ENCODE measurements around the gene FBXW8.

FBXW8 gene

GRCh38 chr12:117020536-117021220 lies 109.9 kb downstream of the FBXW8 start:
- no peak for DNase-seq (ENCODE audit: low read depth in 2 of 2)

DNA sequence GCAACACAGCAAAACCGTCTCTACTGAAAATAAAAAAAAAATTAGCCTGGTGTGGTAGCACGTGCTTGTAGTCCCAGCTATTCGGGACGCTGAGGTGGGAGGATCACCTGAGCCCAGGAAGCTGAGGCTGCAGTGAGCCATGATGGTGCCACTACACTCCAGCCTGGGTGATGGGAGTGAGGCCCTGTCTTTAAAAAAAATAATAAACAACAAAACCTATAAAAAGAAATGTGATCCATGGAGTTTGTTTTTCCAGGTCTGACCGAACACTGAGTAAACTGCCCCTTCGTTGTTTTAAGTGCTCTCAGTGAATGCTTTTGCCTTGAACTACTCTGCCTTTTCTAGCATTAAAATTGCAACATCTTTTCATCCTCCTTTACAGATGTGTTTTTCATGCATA lies 111.7 kb downstream of the FBXW8 start:
- DNase-seq (ENCODE audit: low read depth in 2 of 2), result no peak

DNA sequence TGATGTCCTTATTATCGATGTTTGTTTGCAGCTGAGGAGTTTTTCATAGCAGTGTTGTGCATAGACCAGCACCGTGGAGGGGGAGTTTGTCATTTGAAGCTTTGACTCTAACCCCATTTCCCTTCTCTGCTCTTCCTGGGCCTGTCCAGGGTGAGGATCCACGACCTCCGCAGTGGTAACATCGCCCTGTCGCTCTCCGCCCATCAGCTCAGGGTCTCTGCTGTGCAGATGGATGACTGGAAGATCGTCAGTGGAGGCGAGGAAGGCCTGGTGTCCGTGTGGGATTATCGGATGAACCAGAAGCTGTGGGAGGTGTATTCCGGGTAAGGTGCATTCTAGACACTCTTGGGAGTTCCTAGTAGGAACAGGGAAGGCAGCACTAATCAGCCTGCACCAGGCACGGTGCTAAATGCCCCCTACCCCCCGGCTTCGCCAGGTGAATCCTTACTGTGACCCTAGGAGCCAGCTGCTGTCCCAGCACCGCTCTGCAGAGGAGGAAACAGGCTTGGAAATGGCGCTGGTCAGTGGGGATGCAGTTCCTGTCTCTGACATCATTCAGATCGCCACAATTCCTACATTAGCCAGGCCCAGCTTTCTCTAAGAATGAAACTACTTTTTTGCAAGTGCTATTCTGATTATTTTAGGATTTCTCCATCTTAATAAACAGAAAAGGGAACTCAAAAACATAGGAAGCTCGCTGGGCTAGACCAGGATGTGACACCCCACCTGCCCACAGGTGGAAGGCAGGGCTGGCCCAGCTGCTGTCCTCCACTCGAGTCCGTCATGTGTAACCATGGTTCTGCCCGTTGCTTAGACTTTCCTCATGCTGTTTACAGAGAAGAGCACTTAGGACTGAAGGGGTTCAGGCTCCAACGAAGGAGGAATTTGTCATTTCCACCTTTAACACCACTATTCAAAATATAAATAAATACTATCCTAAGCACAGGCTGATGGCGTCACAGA lies 113.5 kb downstream of the FBXW8 start:
- no peak for DNase-seq (ENCODE audit: low read depth in 2 of 2)

DNA sequence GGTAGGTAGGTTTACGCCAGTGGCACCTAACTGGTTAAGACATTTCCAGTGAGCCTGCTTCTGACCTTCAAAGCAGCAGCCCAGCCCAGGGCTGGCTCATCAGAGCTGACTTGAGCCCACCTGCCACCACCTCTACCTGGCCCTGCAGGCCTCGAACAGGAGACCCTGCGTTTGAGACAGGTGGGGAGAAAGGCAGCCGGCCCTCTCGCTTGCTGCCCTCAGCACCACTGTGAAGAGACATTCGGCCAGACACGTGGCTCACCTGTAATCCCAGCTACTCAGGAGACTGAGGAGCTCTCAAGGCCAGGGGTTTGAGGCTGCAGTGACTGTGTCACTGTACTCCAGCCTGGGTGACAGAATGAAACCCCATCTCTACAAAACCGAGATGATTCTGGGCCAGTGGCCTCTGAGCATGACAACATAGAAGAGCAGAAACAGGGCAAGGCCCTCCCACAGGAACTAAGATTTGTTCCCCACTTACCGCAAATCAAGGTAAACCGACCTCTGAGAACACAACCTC lies 114.3 kb downstream of the FBXW8 start:
- DNase-seq (ENCODE audit: low read depth in 2 of 2), result no peak

DNA sequence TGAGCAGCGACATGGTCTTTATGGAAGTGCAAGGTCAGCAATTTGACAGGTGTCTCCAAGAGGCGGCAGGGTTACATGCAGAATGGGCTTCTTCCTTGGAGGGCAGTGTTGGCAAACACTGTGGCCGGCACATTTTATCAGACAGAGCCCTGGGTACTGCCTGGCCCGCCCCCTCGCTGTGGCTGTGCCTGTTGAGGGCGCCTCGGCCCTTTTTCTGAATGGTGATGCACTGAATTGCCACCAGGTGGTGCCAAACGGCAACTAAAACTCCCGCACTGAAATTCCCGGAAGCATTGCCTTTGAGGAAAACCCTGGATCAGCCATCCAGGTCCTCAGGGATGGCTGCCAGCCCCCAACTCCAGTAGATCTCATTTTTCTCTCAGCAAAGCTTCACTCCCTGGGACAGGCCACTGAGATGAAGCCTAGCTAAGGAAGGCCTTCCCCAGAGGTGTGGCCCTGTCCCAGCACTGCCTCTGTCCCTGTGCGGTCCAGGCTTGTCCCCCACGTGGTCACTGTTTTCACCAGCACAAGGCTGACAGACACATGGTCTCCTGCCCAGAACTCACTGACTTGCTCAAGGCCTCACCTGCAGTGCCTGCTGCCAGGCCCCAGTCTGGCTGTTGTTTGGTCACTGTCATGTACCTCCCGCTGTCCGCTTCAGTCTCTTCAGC lies 114.9 kb downstream of the FBXW8 start:
- peak in 1 of 2 donors; percentile 9 for DNase-seq (ENCODE audit: low read depth in 2 of 2)

DNA sequence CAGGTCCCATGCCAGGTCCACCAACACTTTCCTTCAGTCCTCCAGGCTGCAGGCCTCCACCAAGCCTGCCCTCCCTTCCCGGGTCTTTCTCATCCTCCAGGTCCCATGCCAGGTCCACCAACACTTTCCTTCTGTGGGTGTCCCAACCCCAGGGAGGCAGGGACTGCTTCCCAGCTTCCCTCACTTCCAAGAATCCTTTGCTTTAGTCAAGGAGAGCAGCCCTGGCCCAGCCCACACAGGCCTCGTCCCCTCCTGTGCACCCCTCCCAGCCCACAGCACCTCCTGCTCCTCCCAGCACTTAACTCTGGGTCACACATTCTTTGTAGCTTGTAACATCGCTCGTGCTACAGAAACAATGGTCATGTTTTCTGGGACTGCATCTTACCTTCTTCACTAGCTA lies 115.6 kb downstream of the FBXW8 start:
- DNase-seq (ENCODE audit: low read depth in 2 of 2), result no peak

GRCh38 chr12:117026921-117027250 lies 116.1 kb downstream of the FBXW8 start:
- no peak for DNase-seq (ENCODE audit: low read depth in 2 of 2)

DNA sequence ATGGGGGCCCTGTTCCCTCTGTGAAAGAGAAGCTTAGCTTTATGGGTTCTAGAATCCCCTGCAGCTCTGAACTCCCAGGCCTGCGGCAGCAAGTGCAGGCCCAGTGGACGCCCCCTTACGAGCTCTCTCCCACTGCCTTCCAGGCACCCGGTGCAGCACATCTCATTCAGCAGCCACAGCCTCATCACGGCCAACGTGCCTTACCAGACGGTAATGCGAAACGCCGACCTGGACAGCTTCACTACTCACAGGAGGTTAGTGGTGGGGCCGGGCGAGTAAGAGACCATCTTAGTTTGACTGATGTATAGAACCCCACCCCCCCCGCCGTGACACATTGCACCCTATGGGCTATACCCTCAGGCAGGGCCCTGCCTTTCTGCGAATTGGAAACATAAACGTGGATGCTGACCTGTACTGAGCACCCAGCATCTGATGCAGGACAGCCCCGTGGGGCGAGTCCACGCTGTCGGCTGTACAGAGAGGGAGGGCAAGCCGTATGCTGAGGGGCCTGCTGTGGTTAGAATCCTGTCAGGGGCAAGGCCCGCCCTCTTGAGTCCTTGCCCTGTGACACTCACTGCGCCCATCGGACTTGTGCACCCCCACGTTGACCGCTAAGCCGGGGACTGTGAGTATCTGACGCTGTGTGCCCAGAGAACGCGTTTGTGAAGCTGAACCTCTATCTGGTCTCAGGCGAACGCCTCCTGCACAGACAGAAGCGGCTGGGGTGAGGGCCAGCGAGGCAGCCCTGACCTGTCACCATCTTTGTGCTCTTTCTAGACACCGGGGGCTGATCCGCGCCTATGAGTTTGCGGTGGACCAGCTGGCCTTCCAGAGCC lies 116.7 kb downstream of the FBXW8 start:
- no peak for DNase-seq (ENCODE audit: low read depth in 2 of 2)

- DNase-seq (ENCODE audit: low read depth in 2 of 2), result no peak
These were observed 117.5 kb downstream of the FBXW8 start for GRCh38 chr12:117028254-117028653.

DNA sequence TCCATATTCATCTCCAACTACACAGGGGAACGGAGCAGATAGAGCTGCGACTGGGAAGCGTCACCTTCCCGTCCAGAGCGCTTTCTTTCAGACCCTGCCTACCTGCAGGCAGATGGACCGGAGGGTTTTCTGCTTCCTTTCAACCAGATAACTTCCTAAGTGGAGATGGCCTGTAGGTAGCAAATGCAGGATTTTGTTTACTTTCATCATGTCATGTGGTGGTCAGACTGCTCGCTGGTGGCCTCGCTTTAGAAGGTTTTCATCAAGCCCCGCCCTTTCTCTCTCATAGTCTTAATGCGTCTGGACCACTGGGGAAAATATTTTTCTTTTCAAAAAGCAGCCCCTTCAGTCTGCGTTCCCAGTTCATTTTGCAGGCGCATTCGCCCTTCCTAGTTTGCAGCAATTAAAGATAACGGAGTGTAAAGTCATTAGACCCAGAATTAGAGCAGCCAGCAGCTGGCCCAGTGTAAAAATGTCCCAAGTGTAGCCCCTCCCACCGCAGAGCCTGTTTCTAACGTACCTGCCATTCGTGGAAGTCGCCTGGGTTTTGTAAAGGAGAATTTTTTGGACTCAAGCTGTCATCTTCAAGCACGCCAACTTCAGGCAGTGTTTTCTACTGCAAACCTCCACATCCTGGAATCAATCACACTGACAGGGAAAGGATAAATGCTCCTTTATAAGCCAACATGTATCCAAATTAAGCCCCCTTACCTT lies 119.6 kb downstream of the FBXW8 start:
- no peak for DNase-seq (ENCODE audit: low read depth in 2 of 2)

DNA sequence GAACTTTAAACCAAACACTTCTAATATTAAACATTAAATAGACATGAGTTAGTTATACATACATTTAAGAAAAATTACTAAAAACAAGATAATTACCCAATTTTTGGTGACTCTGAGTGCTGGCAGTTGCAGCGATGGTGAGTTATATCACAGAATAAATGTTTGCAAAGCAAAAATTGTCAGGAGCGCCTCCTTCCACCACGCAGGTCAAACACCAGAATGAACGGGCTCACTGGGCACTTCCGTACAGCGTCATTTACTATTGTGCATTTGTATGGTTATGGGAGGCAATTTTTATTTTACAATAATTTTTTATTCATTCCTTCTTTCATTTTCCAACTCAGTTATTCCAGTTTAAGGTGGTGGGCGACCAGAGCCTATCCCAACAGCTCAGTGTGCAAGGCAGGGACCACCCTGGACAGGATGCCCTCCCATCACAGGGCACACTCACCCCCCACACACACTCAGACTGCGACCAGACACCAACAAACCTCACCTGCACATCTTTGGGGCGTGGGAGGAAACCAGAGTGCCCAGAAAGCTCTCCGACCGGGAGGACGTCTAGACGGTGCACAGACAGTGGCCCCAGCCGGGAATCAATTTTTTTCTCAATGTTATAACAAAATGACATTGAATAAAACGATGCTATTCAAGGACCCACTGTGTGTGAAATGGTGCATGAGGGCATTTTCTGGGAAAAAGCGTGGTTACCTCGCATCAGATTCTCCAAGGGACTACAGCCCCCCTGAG lies 121.3 kb downstream of the FBXW8 start:
- DNase-seq (ENCODE audit: low read depth in 2 of 2), result no peak

GRCh38 chr12:117032593-117033381 lies 122.0 kb downstream of the FBXW8 start:
- DNase-seq (ENCODE audit: low read depth in 2 of 2), result no peak

- no peak for DNase-seq (ENCODE audit: low read depth in 2 of 2)
These were observed 122.9 kb downstream of the FBXW8 start for GRCh38 chr12:117033382-117034221.

DNA sequence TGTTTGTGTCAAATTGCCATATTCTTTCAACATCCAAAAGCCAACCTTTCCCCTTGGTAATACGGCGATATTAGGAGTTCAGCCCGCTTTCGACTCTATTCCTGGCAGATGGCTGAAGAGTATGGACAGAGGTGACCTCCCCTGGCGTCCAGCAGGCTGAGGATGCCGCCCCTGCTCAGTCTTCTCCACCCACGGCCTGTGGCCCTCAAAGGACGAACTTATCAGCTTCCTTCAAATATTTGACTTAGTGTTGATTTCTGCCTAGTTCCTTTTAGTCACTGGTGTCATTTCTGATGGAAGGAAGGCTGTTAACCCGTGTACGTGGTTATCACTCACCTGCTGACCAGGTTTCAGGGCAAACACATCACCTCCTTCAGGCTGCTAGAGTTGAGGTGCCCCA lies 123.5 kb downstream of the FBXW8 start:
- DNase-seq (ENCODE audit: low read depth in 2 of 2), result no peak

DNA sequence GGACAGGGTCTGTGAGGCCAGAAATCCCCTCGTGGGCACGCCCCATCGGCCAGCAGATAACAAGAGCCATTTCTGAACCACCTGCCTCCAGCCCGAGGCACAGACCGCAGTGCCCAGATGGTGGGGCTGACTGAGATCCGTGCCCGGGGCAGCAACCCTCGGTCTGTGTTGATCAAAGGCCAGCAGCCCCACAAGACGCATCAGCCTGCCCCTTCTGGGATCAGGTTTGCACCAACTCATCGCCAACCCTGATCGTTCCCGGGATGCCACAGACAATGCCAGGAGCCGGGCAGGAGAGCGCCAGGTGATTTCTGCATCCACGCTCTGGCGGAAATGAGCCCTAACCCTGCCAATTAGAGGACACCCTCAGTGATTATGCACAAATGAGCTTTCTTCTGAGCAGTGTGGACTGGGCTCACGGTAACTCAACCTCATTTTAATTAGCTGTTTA lies 124.0 kb downstream of the FBXW8 start:
- no peak for DNase-seq (ENCODE audit: low read depth in 2 of 2)

GRCh38 chr12:117035287-117035686 lies 124.5 kb downstream of the FBXW8 start:
- no peak for DNase-seq (ENCODE audit: low read depth in 2 of 2)

- DNase-seq (ENCODE audit: low read depth in 2 of 2), result no peak
These were observed 125.3 kb downstream of the FBXW8 start for GRCh38 chr12:117036046-117036445.

DNA sequence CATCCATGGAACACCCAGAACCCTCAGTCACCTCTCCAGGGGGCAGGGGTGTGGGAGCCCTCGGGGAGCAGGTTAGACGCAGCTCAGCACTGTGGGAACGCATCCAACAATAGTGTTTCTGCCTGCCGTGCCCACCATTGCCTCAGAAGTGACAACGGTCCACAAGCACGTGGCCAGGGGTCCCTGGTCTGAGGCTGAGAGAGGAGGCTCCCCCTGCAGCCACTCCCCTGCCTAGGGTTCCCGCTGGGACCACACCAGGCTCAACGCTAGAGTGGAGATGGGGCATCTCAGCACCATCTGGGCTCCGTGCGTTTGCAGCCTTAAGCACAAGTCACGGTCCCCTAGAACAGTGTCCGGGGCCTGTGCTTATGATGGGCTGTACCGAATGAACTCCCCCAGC lies 125.8 kb downstream of the FBXW8 start:
- DNase-seq (ENCODE audit: low read depth in 2 of 2), result no peak
